CD8-positive, alpha-beta memory T cell (primary cell): ENCODE results near the gene BICC1. TPM values are rescaled to one million over a fixed set of nuclear protein-coding genes. Genes with fewer than 3 reads are reported as not detected.

Experiments
- CTCF ChIA-PET: fragments of 350-600 bp; sonication (Branson Sonifier 250); formaldehyde crosslinking; loops from one replicate; lab custom pipeline; 2021; ENCODE audit warnings: antibody characterized with exemption; lab: Charles Lee
- POLR2A ChIA-PET: fragments of 350-600 bp; sonication (Branson Sonifier 250); formaldehyde crosslinking; loops from one replicate; lab custom pipeline; 2021; ENCODE audit warnings: antibody characterized with exemption; lab: Charles Lee
- DNase-seq, 5 donors: peaks; one replicate each; pipeline versions ENCODE4 v3.0.0 to v3.0.0-alpha.2; 2020 to 2022; ENCODE audit warnings: mixed read lengths in 1 of 5
- H3K27ac ChIP-seq: one replicate; pipeline ENCODE4 v1.7.0; 2013; ENCODE audit warnings: low read depth, mild to moderate bottlenecking, low read length, moderate library complexity
- H3K27me3 ChIP-seq: 2 replicates; pipeline ENCODE4 v1.7.0; 2013; ENCODE audit warnings: low read length, mild to moderate bottlenecking; ENCODE audit not compliant: insufficient read depth, poor library complexity, severe bottlenecking
- H3K36me3 ChIP-seq: 2 replicates; pipeline ENCODE4 v1.7.0; 2013; ENCODE audit warnings: mild to moderate bottlenecking, low read length, moderate library complexity; ENCODE audit not compliant: insufficient read depth
- H3K4me1 ChIP-seq: 2 replicates; pipeline ENCODE4 v1.7.0; 2013; ENCODE audit warnings: mild to moderate bottlenecking, low read length, moderate library complexity; ENCODE audit not compliant: insufficient read depth
- H3K4me3 ChIP-seq: 2 replicates; pipeline ENCODE4 v1.7.0; 2013; ENCODE audit warnings: mild to moderate bottlenecking, low read length
- H3K9me3 ChIP-seq: 2 replicates; pipeline ENCODE4 v1.7.0; 2013; ENCODE audit warnings: mild to moderate bottlenecking, low read length
- H3K27ac Mint-ChIP-seq, 8 donors: one replicate each; pipeline ENCODE4 v1.8.0; 2020 to 2021; ENCODE audit warnings: mixed read lengths in 8 of 8, mild to moderate bottlenecking in 6 of 8, inconsistent platforms in 3 of 8, moderate library complexity in 3 of 8
- H3K27me3 Mint-ChIP-seq, 2 donors: one replicate each; pipeline ENCODE4 v1.8.0; 2020 to 2021; ENCODE audit warnings: mixed read lengths in 2 of 2, mild to moderate bottlenecking in 1 of 2, moderate library complexity in 1 of 2
- H3K36me3 Mint-ChIP-seq, 3 donors: one replicate each; pipeline ENCODE4 v1.8.0; 2020 to 2021; ENCODE audit warnings: mixed read lengths in 3 of 3, inconsistent platforms in 1 of 3, mild to moderate bottlenecking in 1 of 3
- H3K4me1 Mint-ChIP-seq, 3 donors: one replicate each; pipeline ENCODE4 v1.8.0; 2020 to 2021; ENCODE audit warnings: mixed read lengths in 3 of 3, inconsistent platforms in 1 of 3, mild to moderate bottlenecking in 1 of 3
- H3K4me3 Mint-ChIP-seq, 7 donors: one replicate each; pipeline ENCODE4 v1.8.0; 2020 to 2021; ENCODE audit warnings: mixed read lengths in 7 of 7, mild to moderate bottlenecking in 6 of 7, moderate library complexity in 4 of 7, inconsistent platforms in 2 of 7
- H3K9me3 Mint-ChIP-seq, 5 donors: one replicate each; pipeline ENCODE4 v1.8.0; 2020 to 2022; ENCODE audit warnings: mixed read lengths in 5 of 5, mild to moderate bottlenecking in 3 of 5, moderate library complexity in 2 of 5, inconsistent platforms in 1 of 5
- polyA plus RNA-seq: library from polyadenylated mRNA; unstranded; fragments of 300-500 nt; fragmentation: Illumina TruSeq; gene quantifications from one replicate; pipeline ENCODE4 v1.2.3, GENCODE V29; 2021
- total RNA-seq, 2 experiments: library from RNA; stranded (reverse); gene quantifications; one replicate each; pipeline ENCODE4 v1.2.3, GENCODE V29; 2021

BICC1 gene
- total and polyA plus RNA-seq, 3 experiments from 2014 or later = not detected

- ChIA-PET POLR2A (no interaction called here), CTCF (no interaction called here)
- H3K27me3 Mint-ChIP-seq = no peaks in the 10 kb centered on the region
- no peaks in the 10 kb centered on the region for H3K9me3 Mint-ChIP-seq
- H3K9me3 ChIP-seq = no peaks in the 10 kb centered on the region
- H3K4me1 ChIP-seq = no peaks in the 10 kb centered on the region
- no peaks in the 10 kb centered on the region for H3K4me1 Mint-ChIP-seq
- H3K4me3 ChIP-seq = no peak overlapping the region
- no peak overlapping the region for H3K27ac Mint-ChIP-seq
- DNase-seq = no peak
- H3K4me3 Mint-ChIP-seq = no peak overlapping the region
- no peaks in the 10 kb centered on the region for H3K27me3 ChIP-seq
- no peaks in the 10 kb centered on the region for H3K36me3 ChIP-seq
- no peaks in the 10 kb centered on the region for H3K36me3 Mint-ChIP-seq
- H3K27ac ChIP-seq = no peak overlapping the region
Measured at GRCh38 chr10:58545427-58545826, 32.8 kb downstream of the BICC1 start.

DNA sequence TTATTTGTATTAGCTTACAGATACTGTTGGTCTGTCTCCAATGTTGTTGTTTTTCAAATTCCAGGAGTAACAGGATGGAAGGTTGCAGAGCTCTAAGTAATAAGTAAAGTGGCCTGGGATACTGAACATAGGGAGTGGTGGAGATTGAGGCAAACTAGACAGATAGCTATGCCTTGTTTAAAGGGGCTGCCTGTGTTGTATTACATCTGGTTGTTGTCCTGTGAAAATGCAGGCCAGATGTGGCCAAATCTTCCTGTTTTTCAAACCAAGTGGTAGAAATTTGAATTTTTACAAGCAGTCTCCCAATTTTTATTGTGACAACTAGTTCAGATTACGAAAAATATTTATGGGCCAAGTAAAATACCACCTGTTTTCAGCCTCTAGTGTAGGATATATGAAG lies 33.5 kb downstream of the BICC1 start:
- no peaks in the 10 kb centered on the region for H3K4me1 Mint-ChIP-seq
- H3K27me3 Mint-ChIP-seq = no peaks in the 10 kb centered on the region
- H3K36me3 Mint-ChIP-seq = no peaks in the 10 kb centered on the region
- H3K27me3 ChIP-seq = no peaks in the 10 kb centered on the region
- no peaks in the 10 kb centered on the region for H3K9me3 ChIP-seq
- H3K27ac ChIP-seq = no peak overlapping the region
- no peak overlapping the region for H3K27ac Mint-ChIP-seq
- no peaks in the 10 kb centered on the region for H3K9me3 Mint-ChIP-seq
- no peak overlapping the region for H3K4me3 ChIP-seq
- POLR2A ChIA-PET = no interaction called here
- no peaks in the 10 kb centered on the region for H3K36me3 ChIP-seq
- no peaks in the 10 kb centered on the region for H3K4me1 ChIP-seq
- CTCF ChIA-PET = no interaction called here
- H3K4me3 Mint-ChIP-seq = no peak overlapping the region
- no peak for DNase-seq

DNA sequence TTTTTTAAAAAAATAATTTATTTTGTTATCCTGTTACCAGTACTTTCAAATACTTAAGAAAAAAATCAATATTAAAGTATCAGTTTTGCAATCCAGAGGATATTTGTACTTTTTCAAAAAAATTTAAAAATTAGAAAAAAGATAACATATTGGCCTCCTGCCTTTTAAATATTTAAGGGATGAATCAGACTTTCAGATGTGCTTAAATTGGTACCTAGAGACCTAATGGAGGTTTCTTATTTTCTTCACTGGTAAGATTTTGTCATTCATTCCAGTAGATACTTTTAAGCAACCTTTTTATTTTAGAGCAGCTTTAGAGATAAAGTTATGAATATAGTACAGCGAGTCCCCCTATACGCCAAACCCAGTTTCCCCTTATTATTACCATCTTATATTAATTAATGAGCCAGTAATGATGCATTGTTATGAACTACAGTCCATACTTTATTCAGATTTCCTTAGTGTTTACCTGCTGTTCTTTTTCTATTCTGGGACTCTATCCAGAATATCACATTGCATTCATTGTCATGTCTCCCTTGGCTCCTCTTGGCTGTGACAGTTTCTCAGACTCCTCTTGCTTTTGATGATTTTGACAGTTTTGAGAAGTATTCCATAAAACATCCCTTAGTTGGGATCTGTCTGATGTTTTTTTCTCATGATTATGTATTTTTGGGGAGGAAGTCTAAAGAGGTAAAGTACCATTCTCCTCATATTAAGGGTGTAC lies 34.2 kb downstream of the BICC1 start:
- Mint-ChIP-seq H3K9me3 (no peaks in the 10 kb centered on the region), H3K36me3 (no peaks in the 10 kb centered on the region)
- POLR2A ChIA-PET = no interaction called here

GRCh38 chr10:58547963-58548362 lies 35.3 kb downstream of the BICC1 start:
- POLR2A ChIA-PET = no interaction called here
- CTCF ChIA-PET = no interaction called here

More for the DNA sequence above, 34.2 kb downstream of the BICC1 start:
- Histone ChIP-seq H3K9me3 (no peaks in the 10 kb centered on the region), H3K36me3 (no peaks in the 10 kb centered on the region), H3K27ac (no peak overlapping the region), H3K27me3 (no peaks in the 10 kb centered on the region), H3K4me3 (no peak overlapping the region), H3K4me1 (no peaks in the 10 kb centered on the region)
- Mint-ChIP-seq H3K4me3 (no peak overlapping the region), H3K4me1 (no peaks in the 10 kb centered on the region), H3K27me3 (no peaks in the 10 kb centered on the region), H3K27ac (no peak overlapping the region)
- CTCF ChIA-PET = no interaction called here
- no peak for DNase-seq

DNA sequence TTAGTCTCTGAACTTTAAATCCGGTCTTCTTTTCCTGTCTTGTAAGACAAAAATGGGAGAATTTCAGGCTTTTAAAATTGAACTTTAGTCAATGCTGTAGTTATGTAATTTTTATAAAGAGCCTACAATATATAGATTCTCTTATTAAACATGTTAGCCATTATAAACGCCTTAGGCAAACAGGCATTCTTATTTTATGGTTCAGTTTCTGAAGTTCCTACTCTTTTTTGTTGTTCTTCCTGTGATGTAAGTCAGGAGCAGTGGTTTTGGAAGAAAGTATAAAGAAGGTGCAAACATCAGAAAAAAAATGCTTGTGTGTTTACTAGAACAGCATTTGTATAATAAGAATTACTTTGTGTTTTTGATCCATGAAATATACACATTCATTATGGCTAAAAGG lies 41.6 kb downstream of the BICC1 start:
- Histone ChIP-seq H3K27me3 (no peaks in the 10 kb centered on the region), H3K4me1 (no peaks in the 10 kb centered on the region), H3K36me3 (no peaks in the 10 kb centered on the region), H3K4me3 (no peak overlapping the region), H3K27ac (no peak overlapping the region), H3K9me3 (no peaks in the 10 kb centered on the region)
- no peak for DNase-seq
- H3K27ac Mint-ChIP-seq = no peak overlapping the region
- no peaks in the 10 kb centered on the region for H3K27me3 Mint-ChIP-seq
- ChIA-PET CTCF (no interaction called here), POLR2A (no interaction called here)
- H3K4me3 Mint-ChIP-seq = no peak overlapping the region
- no peaks in the 10 kb centered on the region for H3K36me3 Mint-ChIP-seq
- peaks cover 3 to 13% (median 9%) of the 10 kb centered on the region in 5 donors for H3K9me3 Mint-ChIP-seq
- no peaks in the 10 kb centered on the region for H3K4me1 Mint-ChIP-seq

More at GRCh38 chr10:58547963-58548362, 35.3 kb downstream of the BICC1 start:
- H3K4me3 ChIP-seq = no peak overlapping the region
- Mint-ChIP-seq H3K36me3 (no peaks in the 10 kb centered on the region), H3K27ac (no peak overlapping the region), H3K4me1 (no peaks in the 10 kb centered on the region), H3K4me3 (no peak overlapping the region), H3K27me3 (no peaks in the 10 kb centered on the region), H3K9me3 (no peaks in the 10 kb centered on the region)
- DNase-seq = no peak
- H3K9me3 ChIP-seq = no peaks in the 10 kb centered on the region
- no peak overlapping the region for H3K27ac ChIP-seq
- H3K4me1 ChIP-seq = no peaks in the 10 kb centered on the region
- no peaks in the 10 kb centered on the region for H3K36me3 ChIP-seq
- H3K27me3 ChIP-seq = no peaks in the 10 kb centered on the region

DNA sequence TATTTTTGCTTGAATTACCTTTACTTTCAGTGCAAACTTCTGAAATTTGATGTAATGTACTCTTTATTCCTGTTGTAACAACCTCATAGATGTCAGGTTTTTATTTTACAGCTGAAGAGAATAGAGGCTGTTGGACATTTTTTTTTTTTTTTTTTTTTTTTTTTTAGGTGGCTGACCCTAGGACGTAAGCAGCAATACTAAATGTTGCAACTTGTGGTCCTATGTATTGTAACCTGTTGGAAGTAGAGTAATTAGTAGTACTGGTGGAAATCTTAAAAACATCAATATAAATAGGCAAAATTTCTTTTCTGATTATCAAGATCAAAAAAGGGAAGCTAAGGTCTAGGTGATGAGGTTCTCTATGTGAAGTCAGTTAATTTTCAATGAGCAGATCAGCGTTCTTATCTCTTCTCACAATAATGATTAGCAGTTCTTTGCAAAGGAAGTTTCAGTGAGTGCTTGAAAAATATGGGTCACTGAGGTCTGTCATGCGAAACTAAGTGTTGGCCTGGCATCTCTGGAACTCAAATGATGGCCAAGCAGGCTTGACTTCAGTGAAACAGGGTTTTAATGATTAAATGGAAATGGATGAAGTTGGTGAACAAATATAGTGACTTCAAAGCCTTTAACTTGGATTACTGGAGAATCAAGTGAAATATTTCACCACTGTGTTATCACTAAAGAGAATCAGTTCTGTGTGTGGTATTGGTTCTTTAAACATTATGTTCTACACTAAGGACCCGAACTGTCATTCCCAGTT lies 42.7 kb downstream of the BICC1 start:
- Histone ChIP-seq H3K36me3 (no peaks in the 10 kb centered on the region), H3K4me1 (no peaks in the 10 kb centered on the region), H3K27me3 (no peaks in the 10 kb centered on the region), H3K9me3 (no peaks in the 10 kb centered on the region), H3K27ac (no peak overlapping the region), H3K4me3 (no peak overlapping the region)
- H3K4me1 Mint-ChIP-seq = no peaks in the 10 kb centered on the region
- H3K27ac Mint-ChIP-seq = no peak overlapping the region
- DNase-seq = no peak
- no peak overlapping the region for H3K4me3 Mint-ChIP-seq
- ChIA-PET CTCF (no interaction called here), POLR2A (no interaction called here)
- H3K27me3 Mint-ChIP-seq = no peaks in the 10 kb centered on the region
- no peaks in the 10 kb centered on the region for H3K36me3 Mint-ChIP-seq
- H3K9me3 Mint-ChIP-seq = peaks cover 5 to 15% (median 10%) of the 10 kb centered on the region in 5 donors

- Histone ChIP-seq H3K4me1 (no peaks in the 10 kb centered on the region), H3K36me3 (no peaks in the 10 kb centered on the region), H3K4me3 (no peak overlapping the region), H3K27ac (no peak overlapping the region), H3K9me3 (no peaks in the 10 kb centered on the region), H3K27me3 (no peaks in the 10 kb centered on the region)
- Mint-ChIP-seq H3K27ac (no peak overlapping the region), H3K27me3 (no peaks in the 10 kb centered on the region), H3K36me3 (no peaks in the 10 kb centered on the region), H3K4me1 (no peaks in the 10 kb centered on the region), H3K9me3 (peaks cover 5 to 15% (median 10%) of the 10 kb centered on the region in 5 donors), H3K4me3 (no peak overlapping the region)
- POLR2A ChIA-PET = no interaction called here
- CTCF ChIA-PET = no interaction called here
- no peak for DNase-seq
Measured at GRCh38 chr10:58555930-58556311, 43.2 kb downstream of the BICC1 start.

- ChIA-PET CTCF (no interaction called here), POLR2A (no interaction called here)
- no peak for DNase-seq
- Histone ChIP-seq H3K9me3 (peaks cover 4% of the 10 kb centered on the region), H3K36me3 (no peaks in the 10 kb centered on the region), H3K27ac (no peak overlapping the region), H3K4me3 (no peak overlapping the region), H3K27me3 (no peaks in the 10 kb centered on the region), H3K4me1 (no peaks in the 10 kb centered on the region)
- Mint-ChIP-seq H3K4me1 (no peaks in the 10 kb centered on the region), H3K27ac (no peak overlapping the region), H3K36me3 (no peaks in the 10 kb centered on the region), H3K27me3 (no peaks in the 10 kb centered on the region), H3K4me3 (no peak overlapping the region), H3K9me3 (peaks cover 5 to 19% (median 14%) of the 10 kb centered on the region in 5 donors)
Measured at GRCh38 chr10:58556516-58557165, 44.0 kb downstream of the BICC1 start.
